ENCODE results near the gene CASP8AP2. TPM values are rescaled to one million over a fixed set of nuclear protein-coding genes. Genes with fewer than 3 reads are reported as not detected.
"Not testable (repeated sequence)": the region's sequence is repeated elsewhere in the genome, so short reads cannot be mapped to it uniquely, and the experiment has no call there.

Gene CASP8AP2
- total RNA-seq, 1 donor from 2014 or later, result 9.5 TPM

GRCh38 chr6:89886378-89887120 is 56.9 kb downstream of the CASP8AP2 start:
- no peaks in the 10 kb centered on the region for H3K36me3 ChIP-seq (ENCODE audit: control insufficient read depth, insufficient read depth, low read length)
- no peak for TF ChIP-seq CTCF (IDR thresholded peaks at IDR 0.05; ENCODE audit: insufficient read depth, low read length, poor library complexity, severe bottlenecking)
- no peak overlapping the region for H3K4me3 ChIP-seq (ENCODE audit: low read depth, low read length)

GRCh38 chr6:89887452-89888137 is 57.9 kb downstream of the CASP8AP2 start:
- no peak for TF ChIP-seq CTCF (IDR thresholded peaks at IDR 0.05; ENCODE audit: insufficient read depth, low read length, poor library complexity, severe bottlenecking)
- Histone ChIP-seq H3K4me3 (ENCODE audit: low read depth, low read length) (no peak overlapping the region), H3K27me3 (ENCODE audit: control insufficient read depth, insufficient read depth, low read length) (peaks cover 7% of the 10 kb centered on the region), H3K36me3 (ENCODE audit: control insufficient read depth, insufficient read depth, low read length) (no peaks in the 10 kb centered on the region)
- DNase-seq (ENCODE audit: low read depth), result no peak

More at GRCh38 chr6:89886378-89887120, 56.9 kb downstream of the CASP8AP2 start:
- no peak for DNase-seq (ENCODE audit: low read depth)
- H3K27me3 ChIP-seq (ENCODE audit: control insufficient read depth, insufficient read depth, low read length), result peaks cover 7% of the 10 kb centered on the region

DNA sequence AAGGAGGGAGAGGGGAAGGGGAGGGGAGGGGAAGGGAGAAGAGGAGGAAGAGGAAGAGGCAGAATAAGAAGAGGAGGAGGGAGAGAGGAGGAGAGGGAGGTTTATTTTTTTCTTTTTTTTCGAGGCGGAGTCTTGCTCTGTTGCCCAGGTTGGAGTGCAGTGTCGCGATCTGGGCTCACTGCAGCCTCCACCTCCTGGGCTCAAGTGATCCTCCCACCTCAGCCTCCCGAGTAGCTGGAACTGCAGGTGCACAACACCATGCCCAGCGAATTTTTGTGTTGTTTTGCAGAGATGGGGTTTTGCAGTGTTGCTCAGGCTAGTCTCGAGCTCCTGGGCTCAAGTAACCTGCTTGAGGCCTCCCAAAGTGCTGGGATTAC is 58.4 kb downstream of the CASP8AP2 start:
- no peak overlapping the region for H3K4me3 ChIP-seq (ENCODE audit: low read depth, low read length)
- no peaks in the 10 kb centered on the region for H3K36me3 ChIP-seq (ENCODE audit: control insufficient read depth, insufficient read depth, low read length)
- TF ChIP-seq CTCF (IDR thresholded peaks at IDR 0.05; ENCODE audit: insufficient read depth, low read length, poor library complexity, severe bottlenecking), result no peak
- peaks cover 7% of the 10 kb centered on the region for H3K27me3 ChIP-seq (ENCODE audit: control insufficient read depth, insufficient read depth, low read length)
- no peak for DNase-seq (ENCODE audit: low read depth)

DNA sequence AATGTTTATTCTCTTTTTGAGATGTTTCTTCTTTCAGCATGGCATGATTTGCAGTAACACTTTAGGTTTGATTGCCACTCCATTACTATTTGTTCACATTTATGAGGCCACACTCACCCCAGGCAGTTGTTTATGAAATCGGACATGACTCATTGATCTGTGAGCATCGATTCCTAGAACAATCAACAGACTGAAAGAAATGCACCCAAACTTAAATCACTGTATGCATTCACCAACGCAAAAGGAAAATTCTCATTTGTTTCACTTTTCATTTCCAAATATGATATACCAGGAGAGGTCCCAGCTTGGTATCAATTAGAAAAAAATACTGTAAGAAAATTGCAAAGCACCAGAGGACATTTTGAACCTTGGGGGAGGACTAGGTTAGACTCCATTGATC is 59.2 kb downstream of the CASP8AP2 start:
- DNase-seq (ENCODE audit: low read depth), result no peak
- TF ChIP-seq CTCF (IDR thresholded peaks at IDR 0.05; ENCODE audit: insufficient read depth, low read length, poor library complexity, severe bottlenecking), result no peak
- Histone ChIP-seq H3K36me3 (ENCODE audit: control insufficient read depth, insufficient read depth, low read length) (no peaks in the 10 kb centered on the region), H3K4me3 (ENCODE audit: low read depth, low read length) (no peak overlapping the region), H3K27me3 (ENCODE audit: control insufficient read depth, insufficient read depth, low read length) (peaks cover 7% of the 10 kb centered on the region)

GRCh38 chr6:89890845-89891528 is 61.3 kb downstream of the CASP8AP2 start:
- not testable (repeated sequence) for H3K36me3 ChIP-seq (ENCODE audit: control insufficient read depth, insufficient read depth, low read length); DNase-seq (ENCODE audit: low read depth); H3K27me3 ChIP-seq (ENCODE audit: control insufficient read depth, insufficient read depth, low read length); H3K4me3 ChIP-seq (ENCODE audit: low read depth, low read length)

GRCh38 chr6:89892577-89892976 is 62.9 kb downstream of the CASP8AP2 start:
- H3K4me3 ChIP-seq (ENCODE audit: low read depth, low read length); DNase-seq (ENCODE audit: low read depth); H3K36me3 ChIP-seq (ENCODE audit: control insufficient read depth, insufficient read depth, low read length); H3K27me3 ChIP-seq (ENCODE audit: control insufficient read depth, insufficient read depth, low read length): not testable (repeated sequence)
- peak; percentile 9 for TF ChIP-seq CTCF (IDR thresholded peaks at IDR 0.05; ENCODE audit: insufficient read depth, low read length, poor library complexity, severe bottlenecking)

Measured in kidney epithelial cell (primary cell).